ENCODE data around the gene TMEM52. TPM values are rescaled to one million over a fixed set of nuclear protein-coding genes. Genes with fewer than 3 reads are reported as not detected.

The TMEM52 gene
- total and polyA plus RNA-seq, 2 of the 13 experiments (the other 11 are each of a cell fraction or from before 2014, with no cell fraction given) = 13.2 to 18.7 TPM

DNA sequence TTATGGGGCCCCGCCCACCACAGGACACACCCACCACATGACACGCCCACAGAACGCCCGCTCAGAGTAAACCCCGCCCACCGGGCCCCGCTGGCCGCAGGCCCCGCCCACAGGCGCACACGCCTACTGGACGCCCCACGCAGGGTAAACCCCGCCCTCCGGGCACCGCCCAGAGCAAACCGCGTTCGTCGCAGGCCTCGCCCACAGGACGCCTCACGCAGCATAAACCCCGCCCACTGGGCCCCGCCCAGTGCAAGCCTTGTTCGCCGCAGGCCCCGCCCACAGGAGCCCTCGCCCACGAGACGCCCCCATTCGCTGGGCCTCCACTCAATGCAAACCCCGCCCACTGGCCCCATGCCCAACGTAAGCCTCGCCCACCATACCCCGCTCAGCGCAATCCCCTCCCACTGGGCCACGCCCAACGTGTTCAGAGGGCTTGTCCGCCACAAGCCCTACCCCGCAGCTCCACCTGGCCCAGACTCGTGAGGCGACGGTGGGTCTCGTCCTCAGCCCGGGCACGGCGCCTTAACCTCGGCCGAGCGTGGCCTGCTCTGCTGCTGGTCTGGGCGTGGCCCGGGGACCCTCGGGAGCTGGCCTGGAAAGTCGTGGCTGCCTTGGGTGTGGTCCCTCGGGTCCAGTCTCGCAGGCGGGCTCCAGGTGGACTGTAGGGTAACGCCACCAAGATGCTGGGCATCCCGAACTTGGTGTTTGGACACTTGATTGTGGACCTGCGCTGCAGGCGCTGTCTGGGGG is 401 bp upstream of the TMEM52 start (continued):
- peak; percentile 54; the same call in 1 of the 2 replicates for TF ChIP-seq ZNF326 (CRISPR knock-in tag; IDR thresholded peaks at IDR 0.05; ENCODE audit: borderline replicate concordance)
- TF ChIP-seq ZNF605 (CRISPR knock-in tag; IDR thresholded peaks at IDR 0.05) = peak; percentile 76; the same call in 1 of the 2 replicates
- 0 out of 2 replicates have a peak, but pooled peaks have one; percentile 43 for TF ChIP-seq ZNF598 (CRISPR knock-in tag; IDR thresholded peaks at IDR 0.05; ENCODE audit: borderline replicate concordance)
- TF ChIP-seq MIER3 (CRISPR knock-in tag; IDR thresholded peaks at IDR 0.05; ENCODE audit: borderline replicate concordance) = peak; percentile 35; the same call in 1 of the 2 replicates
- no peak for TF ChIP-seq ZSCAN20 (CRISPR knock-in tag; IDR thresholded peaks at IDR 0.05; ENCODE audit: borderline replicate concordance)
- TF ChIP-seq MEF2D (CRISPR knock-in tag; IDR thresholded peaks at IDR 0.05) = peak; percentile 62
- TF ChIP-seq, protein P1, sequence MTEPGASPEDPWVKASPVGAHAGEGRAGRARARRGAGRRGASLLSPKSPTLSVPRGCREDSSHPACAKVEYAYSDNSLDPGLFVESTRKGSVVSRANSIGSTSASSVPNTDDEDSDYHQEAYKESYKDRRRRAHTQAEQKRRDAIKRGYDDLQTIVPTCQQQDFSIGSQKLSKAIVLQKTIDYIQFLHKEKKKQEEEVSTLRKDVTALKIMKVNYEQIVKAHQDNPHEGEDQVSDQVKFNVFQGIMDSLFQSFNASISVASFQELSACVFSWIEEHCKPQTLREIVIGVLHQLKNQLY (CRISPR knock-in tag; IDR thresholded peaks at IDR 0.05) = 0 out of 2 replicates have a peak, but pooled peaks have one; percentile 32
- no peak; the same call in 1 of the 2 replicates for TF ChIP-seq ZNF138 (CRISPR knock-in tag; IDR thresholded peaks at IDR 0.05; ENCODE audit: low read depth)
- peak; percentile 43; the same call in 1 of the 2 replicates for TF ChIP-seq ZNF225 (CRISPR knock-in tag; IDR thresholded peaks at IDR 0.05)
- 0 out of 2 replicates have a peak, but pooled peaks have one; percentile 49 for TF ChIP-seq FOXC1 (CRISPR knock-in tag; IDR thresholded peaks at IDR 0.05; ENCODE audit: borderline replicate concordance)
- peak; percentile 60; the same call in 1 of the 2 replicates for TF ChIP-seq YEATS4 (CRISPR knock-in tag; IDR thresholded peaks at IDR 0.05; ENCODE audit: borderline replicate concordance)
- TF ChIP-seq, protein P2, sequence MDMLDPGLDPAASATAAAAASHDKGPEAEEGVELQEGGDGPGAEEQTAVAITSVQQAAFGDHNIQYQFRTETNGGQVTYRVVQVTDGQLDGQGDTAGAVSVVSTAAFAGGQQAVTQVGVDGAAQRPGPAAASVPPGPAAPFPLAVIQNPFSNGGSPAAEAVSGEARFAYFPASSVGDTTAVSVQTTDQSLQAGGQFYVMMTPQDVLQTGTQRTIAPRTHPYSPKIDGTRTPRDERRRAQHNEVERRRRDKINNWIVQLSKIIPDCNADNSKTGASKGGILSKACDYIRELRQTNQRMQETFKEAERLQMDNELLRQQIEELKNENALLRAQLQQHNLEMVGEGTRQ (IDR thresholded peaks at IDR 0.05; ENCODE audit: low read depth, low read length) = 0 out of 2 replicates have a peak, but pooled peaks have one; percentile 23
- TF ChIP-seq, protein P2 (CRISPR knock-in tag; IDR thresholded peaks at IDR 0.05; ENCODE audit: borderline replicate concordance) = 0 out of 2 replicates have a peak, but pooled peaks have one; percentile 55
- no peak for TF ChIP-seq NR2F1 (CRISPR knock-in tag; IDR thresholded peaks at IDR 0.05)
- TF ChIP-seq ZNF713 (CRISPR knock-in tag; IDR thresholded peaks at IDR 0.05) = no peak
- peak; percentile 21; the same call in 1 of the 2 replicates for TF ChIP-seq FOXK2 (IDR thresholded peaks at IDR 0.05)
- TF ChIP-seq, protein P3, sequence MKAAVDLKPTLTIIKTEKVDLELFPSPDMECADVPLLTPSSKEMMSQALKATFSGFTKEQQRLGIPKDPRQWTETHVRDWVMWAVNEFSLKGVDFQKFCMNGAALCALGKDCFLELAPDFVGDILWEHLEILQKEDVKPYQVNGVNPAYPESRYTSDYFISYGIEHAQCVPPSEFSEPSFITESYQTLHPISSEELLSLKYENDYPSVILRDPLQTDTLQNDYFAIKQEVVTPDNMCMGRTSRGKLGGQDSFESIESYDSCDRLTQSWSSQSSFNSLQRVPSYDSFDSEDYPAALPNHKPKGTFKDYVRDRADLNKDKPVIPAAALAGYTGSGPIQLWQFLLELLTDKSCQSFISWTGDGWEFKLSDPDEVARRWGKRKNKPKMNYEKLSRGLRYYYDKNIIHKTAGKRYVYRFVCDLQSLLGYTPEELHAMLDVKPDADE (CRISPR knock-in tag; IDR thresholded peaks at IDR 0.05) = no peak
- no peak for TF ChIP-seq LCORL (IDR thresholded peaks at IDR 0.05)
- TF ChIP-seq LCORL (CRISPR knock-in tag; IDR thresholded peaks at IDR 0.05) = 0 out of 2 replicates have a peak, but pooled peaks have one; percentile 45
- TF ChIP-seq, protein P4, sequence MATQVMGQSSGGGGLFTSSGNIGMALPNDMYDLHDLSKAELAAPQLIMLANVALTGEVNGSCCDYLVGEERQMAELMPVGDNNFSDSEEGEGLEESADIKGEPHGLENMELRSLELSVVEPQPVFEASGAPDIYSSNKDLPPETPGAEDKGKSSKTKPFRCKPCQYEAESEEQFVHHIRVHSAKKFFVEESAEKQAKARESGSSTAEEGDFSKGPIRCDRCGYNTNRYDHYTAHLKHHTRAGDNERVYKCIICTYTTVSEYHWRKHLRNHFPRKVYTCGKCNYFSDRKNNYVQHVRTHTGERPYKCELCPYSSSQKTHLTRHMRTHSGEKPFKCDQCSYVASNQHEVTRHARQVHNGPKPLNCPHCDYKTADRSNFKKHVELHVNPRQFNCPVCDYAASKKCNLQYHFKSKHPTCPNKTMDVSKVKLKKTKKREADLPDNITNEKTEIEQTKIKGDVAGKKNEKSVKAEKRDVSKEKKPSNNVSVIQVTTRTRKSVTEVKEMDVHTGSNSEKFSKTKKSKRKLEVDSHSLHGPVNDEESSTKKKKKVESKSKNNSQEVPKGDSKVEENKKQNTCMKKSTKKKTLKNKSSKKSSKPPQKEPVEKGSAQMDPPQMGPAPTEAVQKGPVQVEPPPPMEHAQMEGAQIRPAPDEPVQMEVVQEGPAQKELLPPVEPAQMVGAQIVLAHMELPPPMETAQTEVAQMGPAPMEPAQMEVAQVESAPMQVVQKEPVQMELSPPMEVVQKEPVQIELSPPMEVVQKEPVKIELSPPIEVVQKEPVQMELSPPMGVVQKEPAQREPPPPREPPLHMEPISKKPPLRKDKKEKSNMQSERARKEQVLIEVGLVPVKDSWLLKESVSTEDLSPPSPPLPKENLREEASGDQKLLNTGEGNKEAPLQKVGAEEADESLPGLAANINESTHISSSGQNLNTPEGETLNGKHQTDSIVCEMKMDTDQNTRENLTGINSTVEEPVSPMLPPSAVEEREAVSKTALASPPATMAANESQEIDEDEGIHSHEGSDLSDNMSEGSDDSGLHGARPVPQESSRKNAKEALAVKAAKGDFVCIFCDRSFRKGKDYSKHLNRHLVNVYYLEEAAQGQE (IDR thresholded peaks at IDR 0.05; ENCODE audit: borderline replicate concordance in 1 of 2, low read depth in 1 of 2, low read length in 2 of 2) = no peak
- TF ChIP-seq HNRNPLL (IDR thresholded peaks at IDR 0.05; ENCODE audit: low read depth, low read length, poor library complexity, severe bottlenecking) = peak; percentile 84
